Activated CD4-positive, alpha-beta T cell treated with anti-CD3 and anti-CD28 coated beads, Interleukin-10, Interleukin-2, amounts not matched to agents 100 ng/mL and 50 ng/mL, durations not matched to agents 16 hours and 8 hours (primary cell): ENCODE results near the gene MVB12B.
A peak's percentile ranks its signal among the peaks of the same experiment; 100 is the strongest.
"Not testable (repeated sequence)": the region's sequence is repeated elsewhere in the genome, so short reads cannot be mapped to it uniquely, and the experiment has no call there.

ENCODE experiments used
- DNase-seq: peaks from one replicate; pipeline ENCODE4 v3.0.0-alpha.2; 2020

The MVB12B gene

GRCh38 chr9:126457175-126457547, 130.5 kb downstream of the MVB12B start:
- no peak for DNase-seq

DNA sequence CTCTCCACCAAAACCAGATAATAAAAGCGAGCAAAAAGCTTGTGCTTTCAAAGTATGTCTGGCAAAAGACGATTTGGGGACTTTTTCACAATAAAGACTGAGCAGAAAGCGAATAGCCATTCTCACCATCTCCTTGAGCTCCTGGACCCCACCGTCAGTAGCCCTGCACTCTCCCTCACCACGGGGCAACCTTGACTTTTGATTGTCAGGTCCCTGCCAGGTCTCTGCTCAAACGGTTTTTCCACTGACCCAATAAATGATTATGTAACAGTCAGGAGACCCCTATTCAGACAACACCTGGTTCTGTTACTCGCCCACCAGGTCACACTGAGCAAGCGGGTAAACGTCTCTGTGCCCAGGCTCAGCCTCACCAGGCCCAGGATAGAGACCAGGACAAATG, 131.3 kb downstream of the MVB12B start:
- DNase-seq = no peak

DNA sequence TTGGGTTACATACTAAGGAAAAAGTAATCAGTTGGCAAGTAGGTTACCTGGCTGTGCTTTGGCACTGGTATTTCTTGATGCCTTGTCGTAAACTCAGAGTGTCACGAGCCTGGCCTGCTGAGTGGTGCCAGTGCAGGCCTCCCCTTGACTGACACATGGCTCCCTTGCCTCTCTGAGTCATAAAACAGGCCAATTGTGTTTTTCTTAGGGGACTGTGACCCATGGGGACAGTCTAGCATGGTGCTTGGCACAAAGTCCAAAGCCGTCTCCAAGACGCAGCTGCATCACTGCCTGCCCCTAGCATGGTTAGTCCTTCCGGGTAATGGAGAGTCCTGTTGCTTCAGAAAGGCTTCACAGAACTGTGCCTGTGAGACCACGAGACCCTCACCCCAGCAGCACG, 132.5 kb downstream of the MVB12B start:
- no peak for DNase-seq

DNA sequence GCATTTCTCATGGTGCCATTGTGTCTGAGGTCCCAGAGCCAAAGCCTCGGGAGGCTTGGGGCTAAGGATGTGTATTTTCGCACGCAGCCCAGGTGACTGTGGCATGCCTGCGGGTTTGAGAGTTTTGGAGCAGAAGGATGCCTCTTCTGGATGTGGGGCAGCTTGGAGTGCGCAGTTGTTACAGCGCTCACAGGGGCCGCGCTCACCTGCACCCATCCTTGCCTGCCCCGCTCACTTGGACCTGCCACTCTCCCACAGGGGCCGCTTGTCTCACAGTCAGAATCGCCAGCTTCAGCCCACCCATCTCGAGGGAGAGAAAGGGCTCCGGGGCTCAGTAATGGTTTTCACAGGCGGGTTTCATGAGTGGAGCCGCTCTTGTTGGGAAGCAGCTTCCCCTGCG, 132.9 kb downstream of the MVB12B start:
- DNase-seq = no peak

- no peak for DNase-seq
Observed at GRCh38 chr9:126459965-126460843, 133.6 kb downstream of the MVB12B start.

DNA sequence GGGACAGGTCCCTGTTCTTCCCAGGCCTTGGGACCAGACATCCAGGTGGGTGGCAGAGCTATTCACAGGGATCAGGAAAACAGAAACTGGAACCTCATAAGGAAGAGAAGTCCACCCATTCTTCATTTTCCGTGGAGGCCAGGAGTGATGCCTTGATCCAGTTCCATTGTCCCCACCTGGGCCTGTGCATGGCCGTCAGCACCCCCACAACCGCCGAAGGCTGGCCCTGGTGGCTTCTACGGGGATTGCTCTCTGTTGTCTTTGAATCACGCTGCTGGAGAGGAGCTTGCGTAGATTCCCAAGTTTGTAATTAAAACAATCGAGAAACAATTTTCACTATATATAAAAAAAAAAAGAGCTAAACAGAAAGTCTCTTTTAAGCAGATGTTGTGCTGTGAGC, 134.4 kb downstream of the MVB12B start:
- no peak for DNase-seq

DNA sequence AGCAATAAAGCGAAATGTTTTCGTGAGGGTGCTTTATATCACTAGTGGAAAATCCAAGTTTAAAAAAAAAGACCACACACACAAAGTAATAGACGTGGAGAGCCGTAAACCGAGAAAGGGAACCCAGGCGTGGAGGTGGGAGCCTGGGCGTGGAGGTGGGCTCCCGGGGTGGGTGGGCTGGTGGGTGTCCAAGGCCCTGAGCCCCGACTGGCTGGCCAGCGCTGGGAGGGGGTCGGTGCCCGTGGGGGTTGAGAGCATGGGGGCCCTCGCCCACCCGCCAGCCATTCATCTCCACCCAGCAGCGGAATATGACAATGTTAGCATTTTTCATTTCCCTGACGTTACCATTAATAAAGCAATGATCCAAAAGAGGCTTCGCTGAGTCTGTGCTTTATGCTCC, 135.0 kb downstream of the MVB12B start:
- DNase-seq = no peak

DNA sequence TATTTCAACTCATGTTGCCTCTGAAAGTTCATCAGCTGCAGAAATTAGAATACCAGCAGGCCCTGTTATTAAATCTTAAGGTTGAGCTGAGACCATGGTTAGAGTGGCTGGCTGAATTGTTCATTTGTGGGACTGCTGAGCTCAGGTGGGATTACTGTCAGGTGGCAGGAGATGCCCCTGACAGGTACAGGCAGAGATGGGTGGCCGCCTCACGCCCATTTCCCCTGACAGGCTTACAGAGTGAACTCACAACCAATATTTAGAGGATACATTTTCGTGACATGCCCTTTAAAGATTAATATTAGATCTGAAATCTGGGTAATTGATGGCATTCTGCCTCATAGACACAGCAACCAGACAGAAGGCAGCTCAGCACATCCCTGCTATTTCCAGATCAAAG, 136.0 kb downstream of the MVB12B start:
- DNase-seq = no peak

- no peak for DNase-seq
Observed at GRCh38 chr9:126463426-126463825, 136.8 kb downstream of the MVB12B start.

- DNase-seq = no peak
Observed at GRCh38 chr9:126464694-126465441, 138.2 kb downstream of the MVB12B start.

DNA sequence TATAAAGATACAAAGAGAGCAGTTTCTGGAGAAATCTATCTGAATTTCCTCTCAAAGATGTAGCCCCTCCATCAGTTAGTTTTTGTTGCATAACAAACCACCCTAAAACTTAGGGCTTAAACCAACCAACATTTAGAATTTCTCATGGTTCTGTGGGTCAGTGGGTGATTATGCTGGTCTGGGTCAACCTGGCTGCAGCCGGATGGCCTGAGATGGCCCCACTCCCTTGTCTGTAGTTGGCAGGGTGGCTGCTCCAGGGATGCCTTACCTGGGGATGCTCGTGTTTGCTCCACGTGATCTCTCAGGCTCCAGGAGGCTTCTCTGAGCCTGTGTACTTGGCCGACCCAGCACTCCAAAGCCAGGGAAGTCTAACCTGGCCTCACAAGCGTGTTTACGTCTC, 139.3 kb downstream of the MVB12B start:
- no peak for DNase-seq

DNA sequence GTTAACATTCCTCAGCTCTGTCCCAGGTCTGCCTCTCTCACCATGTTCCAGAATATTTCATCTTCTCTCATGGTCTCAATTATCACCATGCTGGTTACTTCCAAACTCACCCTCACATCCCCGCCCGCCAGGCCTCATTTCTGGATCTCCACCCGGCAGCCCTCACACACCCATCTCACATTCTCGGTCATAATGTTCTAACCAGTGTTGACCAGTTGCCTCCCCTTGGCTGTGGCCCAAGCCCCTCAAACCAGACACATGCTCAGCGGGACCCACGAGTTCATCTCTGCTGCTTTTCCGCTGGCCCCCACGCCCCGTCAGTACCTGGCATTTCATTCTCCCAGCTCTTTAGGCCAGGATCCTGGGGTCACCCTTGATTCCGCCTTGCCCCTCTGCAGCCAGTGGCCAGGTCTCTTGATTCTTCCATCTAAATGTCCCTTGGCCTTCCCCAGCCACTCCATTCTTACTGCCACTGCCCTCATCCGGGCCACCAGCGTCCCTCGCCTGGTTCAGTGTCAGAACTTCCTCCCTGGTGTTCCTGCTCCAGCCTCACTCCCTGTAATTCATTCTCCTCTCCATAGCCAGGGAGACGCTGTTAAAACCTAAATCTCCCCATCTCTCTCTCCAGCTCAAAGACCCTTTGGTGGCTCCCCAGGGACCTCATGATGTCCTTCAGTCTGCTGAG, 141.7 kb downstream of the MVB12B start:
- DNase-seq = no peak

- peak; percentile 47 for DNase-seq
Observed at GRCh38 chr9:126470241-126470993, 143.8 kb downstream of the MVB12B start.

DNA sequence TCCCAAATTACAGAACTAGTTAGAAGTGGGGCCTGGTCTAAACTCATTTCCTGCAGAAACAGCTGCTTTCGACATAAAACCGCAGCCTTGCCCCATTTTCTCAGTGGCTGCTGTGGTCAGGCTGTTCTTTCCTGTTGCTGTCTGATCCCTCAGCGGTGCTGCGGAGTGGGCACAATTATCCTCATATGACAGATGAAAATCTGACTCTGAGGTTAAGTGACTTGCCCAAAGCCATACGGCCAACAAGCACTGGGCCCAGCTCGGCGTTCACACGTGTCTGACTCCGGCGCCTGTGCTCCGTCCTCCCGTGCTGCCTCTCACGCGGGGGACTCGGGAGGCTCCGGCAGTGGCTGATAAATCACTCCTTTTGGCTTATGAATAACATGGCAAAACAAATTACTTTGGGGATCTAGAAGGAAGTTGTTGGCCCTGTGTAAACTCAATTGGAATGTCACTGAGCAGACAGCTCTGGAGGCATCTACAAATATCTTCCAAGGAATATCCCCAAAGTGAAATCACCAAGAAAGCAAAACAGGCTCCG, 144.5 kb downstream of the MVB12B start:
- peak; percentile 93 for DNase-seq

- DNase-seq = no peak
Observed at GRCh38 chr9:126472198-126472947, 145.7 kb downstream of the MVB12B start.

GRCh38 chr9:126472948-126473298, 146.3 kb downstream of the MVB12B start:
- DNase-seq = no peak

GRCh38 chr9:126474206-126474765, 147.7 kb downstream of the MVB12B start:
- no peak for DNase-seq

GRCh38 chr9:126474786-126475485, 148.3 kb downstream of the MVB12B start:
- DNase-seq = no peak

GRCh38 chr9:126475933-126476555, 149.4 kb downstream of the MVB12B start:
- DNase-seq = no peak

DNA sequence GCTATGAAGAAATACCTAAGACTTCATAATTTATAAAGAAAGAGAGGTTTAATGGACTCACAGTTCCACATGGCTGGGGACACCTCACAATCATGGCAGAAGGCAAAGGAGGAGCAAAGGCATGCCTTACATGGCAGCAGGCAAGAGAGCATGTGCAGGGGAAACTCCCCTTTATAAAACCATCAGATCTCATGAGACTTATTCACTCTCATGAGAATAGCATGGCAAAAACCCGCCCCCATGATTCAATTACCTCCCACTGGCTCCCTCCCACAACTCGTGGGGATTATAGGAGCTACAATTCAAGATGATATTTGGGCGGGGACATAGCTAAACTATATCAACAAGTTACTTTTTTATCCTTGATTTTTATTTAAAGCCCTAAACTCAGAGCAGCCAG, 150.8 kb downstream of the MVB12B start:
- DNase-seq = not testable (repeated sequence)
